Caco-2 (cell line): ENCODE results near the gene CENPH. TPM values are rescaled to one million over a fixed set of nuclear protein-coding genes. Genes with fewer than 3 reads are reported as not detected.
"Not testable (repeated sequence)": the region's sequence is repeated elsewhere in the genome, so short reads cannot be mapped to it uniquely, and the experiment has no call there.

Experiments
- BruUV-seq: library from RNA; stranded (reverse); fragments of 400-500 nt; replicated peaks from 2 replicates; lab custom pipeline; 2021; lab: Mats Ljungman, UMichigan
- CTCF ChIA-PET: fragments of 300-600 bp; sonication (Branson Sonifier 250); formaldehyde crosslinking; loops from one replicate; lab custom pipeline; 2022; ENCODE audit warnings: antibody characterized with exemption; lab: Charles Lee
- POLR2A ChIA-PET: fragments of 300-600 bp; sonication (Branson Sonifier 250); formaldehyde crosslinking; loops from one replicate; lab custom pipeline; 2022; ENCODE audit warnings: antibody characterized with exemption; lab: Charles Lee
- DNase-seq, 2 experiments: peaks; one replicate each; pipeline versions ENCODE4 v3.0.0 to v3.0.0-alpha.2; 2020 to 2022
- H3K27me3 ChIP-seq: replicated peaks from 2 replicates; pipeline ENCODE4 v1.6.0; 2011; ENCODE audit warnings: low read length; ENCODE audit not compliant: control insufficient read depth, insufficient read depth
- H3K36me3 ChIP-seq: 2 replicates; pipeline ENCODE4 v1.5.1; 2011; ENCODE audit warnings: low read length; ENCODE audit not compliant: control insufficient read depth, insufficient read depth
- H3K4me1 ChIP-seq: fragments of 250-450 bp; sonication (Bioruptor Pico); 2 replicates; pipeline ENCODE4 v1.5.1; 2020; ENCODE audit warnings: mild to moderate bottlenecking
- H3K4me3 ChIP-seq: 2 replicates; pipeline ENCODE4 v1.5.1; 2011; ENCODE audit warnings: low read depth, mild to moderate bottlenecking, control low read depth, low read length
- H3K9me3 ChIP-seq: fragments of 250-450 bp; sonication (Bioruptor Pico); 2 replicates; pipeline ENCODE4 v1.5.1; 2020; ENCODE audit warnings: mild to moderate bottlenecking, moderate library complexity
- H3K27ac Mint-ChIP-seq: one replicate; pipeline ENCODE4 v1.8.0; 2022; ENCODE audit warnings: mixed read lengths; ENCODE audit not compliant: unreplicated experiment
- H3K27me3 Mint-ChIP-seq: one replicate; pipeline ENCODE4 v1.8.0; 2022; ENCODE audit warnings: mixed read lengths; ENCODE audit not compliant: insufficient read depth, unreplicated experiment
- H3K36me3 Mint-ChIP-seq: one replicate; pipeline ENCODE4 v1.8.0; 2022; ENCODE audit warnings: mild to moderate bottlenecking, mixed read lengths; ENCODE audit not compliant: insufficient read depth, unreplicated experiment
- H3K4me1 Mint-ChIP-seq: one replicate; pipeline ENCODE4 v1.8.0; 2022; ENCODE audit warnings: low read depth, mixed read lengths; ENCODE audit not compliant: unreplicated experiment
- H3K4me3 Mint-ChIP-seq: one replicate; pipeline ENCODE4 v1.8.0; 2022; ENCODE audit warnings: mild to moderate bottlenecking, moderate library complexity, mixed read lengths; ENCODE audit not compliant: unreplicated experiment
- H3K9me3 Mint-ChIP-seq: one replicate; pipeline ENCODE4 v1.8.0; 2022; ENCODE audit warnings: mixed read lengths; ENCODE audit not compliant: unreplicated experiment
- CTCF ChIP-seq, 2 experiments: fragments of 200-600 bp in 1 of 2; IDR thresholded peaks; 1 replicate in 1 of 2; 2 replicates in 1 of 2; pipeline versions ENCODE4 v1.5.1 to v1.8.0; 2011 to 2022; ENCODE audit warnings: antibody characterized with exemption in 1 of 2, control low read depth in 1 of 2, inconsistent platforms in 1 of 2, low read depth in 1 of 2, low read length in 1 of 2, mild to moderate bottlenecking in 1 of 2, moderate library complexity in 1 of 2; ENCODE audit not compliant: insufficient read depth in 1 of 2, severe bottlenecking in 1 of 2, unreplicated experiment in 1 of 2
- intact Hi-C: fragments of 100-400 bp; cut with micrococcal nuclease; formaldehyde crosslinking; loops from one replicate; pipeline ENCODE4 v1.10.0; 2022; ENCODE audit not compliant: unreplicated experiment
- total RNA-seq: library from RNA; stranded (reverse); gene quantifications from 2 replicates; pipeline ENCODE4 v1.2.3, GENCODE V29; 2022

The CENPH gene
- total RNA-seq, 1 experiment from 2014 or later = 30.2 TPM

- Histone ChIP-seq H3K36me3 (peaks cover 1% of the 10 kb centered on the region; the same call in 1 of the 2 replicates), H3K27me3 (no peaks in the 10 kb centered on the region), H3K4me3 (no peak overlapping the region), H3K4me1 (peaks cover 21% of the 10 kb centered on the region), H3K9me3 (no peaks in the 10 kb centered on the region)
- CTCF ChIA-PET = interaction anchor here (2.0 kb wide), 1 partner anchor 14 kb away, joined by 4 read pairs; no protein-coding TSS in a partner anchor
- POLR2A ChIA-PET = no interaction called here
- no peak for DNase-seq
- BruUV-seq = no TSS peak
- Mint-ChIP-seq H3K9me3 (no peaks in the 10 kb centered on the region), H3K27ac (no peak overlapping the region), H3K4me1 (peaks cover 33% of the 10 kb centered on the region), H3K27me3 (no peaks in the 10 kb centered on the region), H3K36me3 (peaks cover 66% of the 10 kb centered on the region), H3K4me3 (no peak overlapping the region)
- no peak for TF ChIP-seq CTCF (IDR thresholded peaks at IDR 0.05; ENCODE audit: insufficient read depth in 1 of 2, low read depth in 1 of 2, low read length in 1 of 2, severe bottlenecking in 1 of 2, unreplicated experiment in 1 of 2)
- intact Hi-C loops = no loop called here
These were observed 63.1 kb downstream of the CENPH start for GRCh38 chr5:69252437-69252836.

DNA sequence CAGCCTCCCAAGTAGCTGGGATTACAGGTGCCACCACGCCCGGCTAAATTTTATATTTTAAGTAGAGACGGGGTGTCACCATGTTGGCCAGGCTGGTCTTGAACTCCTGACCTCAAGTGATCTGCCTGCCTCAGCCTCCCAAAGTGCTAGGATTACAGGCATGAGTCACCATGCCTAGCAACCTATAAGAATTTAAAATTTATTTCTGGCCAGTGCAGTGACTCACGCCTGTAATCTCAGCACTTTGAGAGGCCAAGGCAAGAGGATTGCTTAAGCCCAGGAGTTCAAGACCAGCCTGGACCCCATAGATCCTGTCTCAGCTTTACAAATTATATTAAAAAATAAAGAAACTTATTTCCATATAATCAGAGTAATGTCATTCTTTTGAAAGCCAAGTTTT is 66.6 kb downstream of the CENPH start:
- POLR2A ChIA-PET, H3K36me3 ChIP-seq, CTCF ChIA-PET: not testable (repeated sequence)

GRCh38 chr5:69257577-69257976 is 68.2 kb downstream of the CENPH start:
- H3K9me3 ChIP-seq = no peaks in the 10 kb centered on the region
- H3K36me3 ChIP-seq = peaks cover 2% of the 10 kb centered on the region; the same call in 1 of the 2 replicates
- CTCF ChIA-PET = no interaction called here
- no peak overlapping the region for H3K27ac Mint-ChIP-seq
- no peak overlapping the region for H3K4me3 Mint-ChIP-seq
- H3K4me3 ChIP-seq = no peak overlapping the region
- no peak for DNase-seq
- H3K4me1 Mint-ChIP-seq = peaks cover 7% of the 10 kb centered on the region
- H3K4me1 ChIP-seq = no peaks in the 10 kb centered on the region
- H3K27me3 Mint-ChIP-seq = no peaks in the 10 kb centered on the region
- H3K36me3 Mint-ChIP-seq = peaks cover 75% of the 10 kb centered on the region
- H3K9me3 Mint-ChIP-seq = no peaks in the 10 kb centered on the region
- POLR2A ChIA-PET = no interaction called here
- BruUV-seq = no TSS peak
- intact Hi-C loops = loop anchor here (5.0 kb wide), 1 partner anchor 375 kb away; no protein-coding TSS in a partner anchor
- H3K27me3 ChIP-seq = no peaks in the 10 kb centered on the region
- TF ChIP-seq CTCF (IDR thresholded peaks at IDR 0.05; ENCODE audit: insufficient read depth in 1 of 2, low read depth in 1 of 2, low read length in 1 of 2, severe bottlenecking in 1 of 2, unreplicated experiment in 1 of 2) = no peak

More for the DNA sequence above, 66.6 kb downstream of the CENPH start:
- not testable (repeated sequence) for H3K27me3 Mint-ChIP-seq, H3K27ac Mint-ChIP-seq, H3K4me1 ChIP-seq, H3K9me3 Mint-ChIP-seq, DNase-seq, H3K9me3 ChIP-seq, H3K27me3 ChIP-seq, BruUV-seq, H3K4me1 Mint-ChIP-seq, H3K4me3 ChIP-seq, H3K4me3 Mint-ChIP-seq
- intact Hi-C loops = loop anchor here (5.0 kb wide), 1 partner anchor 374 kb away; no protein-coding TSS in a partner anchor
- H3K36me3 Mint-ChIP-seq = peaks cover 70% of the 10 kb centered on the region

Other genes with a start within 250 kb of the CENPH start
- 61.7 and 64.5 TPM in 2 replicates for gene SLC30A5, start 95.6 kb upstream of the CENPH start, total RNA-seq
- gene CCNB1, start 22.4 kb upstream of the CENPH start, total RNA-seq = 311 and 338 TPM in 2 replicates
- 82.4 and 90.5 TPM in 2 replicates for gene CDK7, start 45.3 kb downstream of the CENPH start, total RNA-seq
- gene CCDC125, start 143.2 kb downstream of the CENPH start, total RNA-seq = 20.8 and 22.4 TPM in 2 replicates
- gene AK6, start 179.9 kb downstream of the CENPH start, total RNA-seq = 66.8 and 75.1 TPM in 2 replicates
- gene TAF9, start 179.9 kb downstream of the CENPH start, total RNA-seq = 92.5 and 101 TPM in 2 replicates
- gene RAD17, start 180.2 kb downstream of the CENPH start, total RNA-seq = 33.8 and 36.0 TPM in 2 replicates
- gene MARVELD2, start 225.5 kb downstream of the CENPH start, total RNA-seq = 47.2 and 50.3 TPM in 2 replicates